Lower leg skin (tissue), 3 donors: ENCODE results near the gene APOF.

Source experiments
- POLR2A ChIP-seq, 2 donors: fragments of 450-650 bp; IDR thresholded peaks; one replicate each; pipeline ENCODE4 v1.6.1; 2016 to 2017; ENCODE audit warnings: antibody characterized with exemption in 2 of 2, mild to moderate bottlenecking in 1 of 2, moderate library complexity in 1 of 2
- TF ChIP-seq, protein P1 (sequence below), 3 donors: fragments of 450-650 bp; IDR thresholded peaks; one replicate each; pipeline ENCODE4 v1.5.1; 2016; ENCODE audit warnings: antibody characterized with exemption in 3 of 3, mild to moderate bottlenecking in 3 of 3, moderate library complexity in 2 of 3

DNA sequence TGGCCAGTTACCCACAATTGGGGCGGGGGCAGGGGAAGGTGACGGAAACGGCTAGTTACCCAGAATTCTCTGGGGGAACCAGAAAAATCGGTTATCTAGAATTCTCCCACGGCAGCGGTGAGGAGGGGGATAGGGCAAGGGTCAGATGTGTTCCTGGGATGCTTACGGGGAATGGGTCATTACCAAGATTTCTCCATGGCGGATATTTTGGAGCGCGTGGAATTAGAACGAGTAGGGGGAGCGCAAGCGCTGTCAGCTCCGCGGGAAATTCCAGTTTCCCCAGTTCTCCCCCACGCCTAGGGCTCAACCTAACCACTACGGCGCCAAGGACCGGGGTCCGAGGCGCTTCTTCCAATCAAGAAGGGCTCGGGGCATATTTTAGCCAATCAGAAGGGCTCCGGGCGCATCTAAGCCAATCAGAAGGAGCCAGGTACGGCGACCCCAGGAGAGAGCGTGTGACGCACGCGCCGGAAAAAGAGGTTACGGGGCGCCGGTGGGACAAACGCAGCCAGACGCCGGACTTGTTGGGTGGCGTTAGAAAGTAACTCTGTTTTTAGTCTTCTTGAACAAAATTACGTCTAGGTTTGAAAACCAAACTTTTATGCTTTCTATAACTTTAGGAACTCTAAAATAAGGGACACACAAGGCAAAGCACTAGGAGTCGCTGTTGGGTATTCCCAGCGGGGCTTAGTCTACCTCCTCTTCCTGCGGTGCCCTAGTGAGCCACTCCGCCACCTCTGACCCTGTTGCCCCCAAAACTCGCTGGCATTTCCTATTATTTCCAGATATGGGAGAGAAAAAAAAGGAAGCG, 28.8 kb downstream of the APOF start, which contains the start of gene PAN2:
- TF ChIP-seq, protein P1, sequence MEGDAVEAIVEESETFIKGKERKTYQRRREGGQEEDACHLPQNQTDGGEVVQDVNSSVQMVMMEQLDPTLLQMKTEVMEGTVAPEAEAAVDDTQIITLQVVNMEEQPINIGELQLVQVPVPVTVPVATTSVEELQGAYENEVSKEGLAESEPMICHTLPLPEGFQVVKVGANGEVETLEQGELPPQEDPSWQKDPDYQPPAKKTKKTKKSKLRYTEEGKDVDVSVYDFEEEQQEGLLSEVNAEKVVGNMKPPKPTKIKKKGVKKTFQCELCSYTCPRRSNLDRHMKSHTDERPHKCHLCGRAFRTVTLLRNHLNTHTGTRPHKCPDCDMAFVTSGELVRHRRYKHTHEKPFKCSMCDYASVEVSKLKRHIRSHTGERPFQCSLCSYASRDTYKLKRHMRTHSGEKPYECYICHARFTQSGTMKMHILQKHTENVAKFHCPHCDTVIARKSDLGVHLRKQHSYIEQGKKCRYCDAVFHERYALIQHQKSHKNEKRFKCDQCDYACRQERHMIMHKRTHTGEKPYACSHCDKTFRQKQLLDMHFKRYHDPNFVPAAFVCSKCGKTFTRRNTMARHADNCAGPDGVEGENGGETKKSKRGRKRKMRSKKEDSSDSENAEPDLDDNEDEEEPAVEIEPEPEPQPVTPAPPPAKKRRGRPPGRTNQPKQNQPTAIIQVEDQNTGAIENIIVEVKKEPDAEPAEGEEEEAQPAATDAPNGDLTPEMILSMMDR (IDR thresholded peaks at IDR 0.05), result no peak
- TF ChIP-seq POLR2A (IDR thresholded peaks at IDR 0.05), result peak in 1 of 2 donors; percentile 66
